MM.1S (cell line): ENCODE results near the gene CGAS.
"Not testable (repeated sequence)": the region's sequence is repeated elsewhere in the genome, so short reads cannot be mapped to it uniquely, and the experiment has no call there.

Experiments
- DNase-seq: peaks from one replicate; pipeline ENCODE4 v3.0.0-alpha.2; 2015
- H2AFZ ChIP-seq: fragments of 300-600 bp; sonication (generic); 2 replicates; pipeline ENCODE4 v1.6.0; 2016; ENCODE audit warnings: antibody characterized with exemption, low read length
- H3F3A ChIP-seq: fragments of 300-600 bp; sonication (generic); 2 replicates; pipeline ENCODE4 v1.6.1; 2016; ENCODE audit warnings: mild to moderate bottlenecking, antibody characterized with exemption, low read length, moderate library complexity, mixed read lengths; ENCODE audit not compliant: insufficient read depth
- H3K27ac ChIP-seq: fragments of 300-600 bp; sonication (generic); 2 replicates; pipeline ENCODE4 v1.5.1; 2016; ENCODE audit warnings: mild to moderate bottlenecking, low read length
- H3K27me3 ChIP-seq: fragments of 300-600 bp; sonication (generic); replicated peaks from 2 replicates; pipeline ENCODE4 v1.6.0; 2016; ENCODE audit warnings: low read length; ENCODE audit not compliant: insufficient read depth
- H3K36me3 ChIP-seq: fragments of 300-600 bp; sonication (generic); replicated peaks from 2 replicates; pipeline ENCODE4 v1.6.1; 2016; ENCODE audit warnings: mild to moderate bottlenecking, low read length, mixed read lengths; ENCODE audit not compliant: insufficient read depth
- H3K4me1 ChIP-seq: fragments of 300-600 bp; sonication (generic); 2 replicates; pipeline ENCODE4 v1.6.1; 2016; ENCODE audit warnings: low read length, mixed read lengths
- H3K4me2 ChIP-seq: fragments of 300-600 bp; sonication (generic); 2 replicates; pipeline ENCODE4 v1.6.0; 2016; ENCODE audit warnings: low read depth, low read length
- H3K4me3 ChIP-seq: fragments of 300-600 bp; sonication (generic); 2 replicates; pipeline ENCODE4 v1.5.1; 2016; ENCODE audit warnings: low read length, mixed read lengths
- H3K79me2 ChIP-seq: fragments of 300-600 bp; sonication (generic); 2 replicates; pipeline ENCODE4 v1.6.1; 2016; ENCODE audit warnings: mixed run types, low read length, mixed read lengths
- H3K9ac ChIP-seq: fragments of 300-600 bp; sonication (generic); 2 replicates; pipeline ENCODE4 v1.6.1; 2016; ENCODE audit warnings: low read length, mixed read lengths
- H3K9me2 ChIP-seq: fragments of 300-600 bp; sonication (generic); replicated peaks from 2 replicates; pipeline ENCODE4 v1.6.1; 2016; ENCODE audit warnings: mild to moderate bottlenecking, low read length, mixed read lengths; ENCODE audit not compliant: insufficient read depth
- H3K9me3 ChIP-seq: fragments of 300-600 bp; sonication (generic); replicated peaks from 2 replicates; pipeline ENCODE4 v1.6.1; 2016; ENCODE audit warnings: mild to moderate bottlenecking, low read length, mixed read lengths; ENCODE audit not compliant: insufficient read depth
- H4K20me1 ChIP-seq: fragments of 300-600 bp; sonication (generic); 2 replicates; pipeline ENCODE4 v1.6.1; 2016; ENCODE audit warnings: mild to moderate bottlenecking, low read length, moderate library complexity, mixed read lengths; ENCODE audit not compliant: insufficient read depth
- EZH2 ChIP-seq: fragments of 300-600 bp; sonication (generic); optimal IDR thresholded peaks from 2 replicates; pipeline ENCODE3; 2017; ENCODE audit warnings: low read depth, mild to moderate bottlenecking, antibody characterized with exemption, low read length, mixed read lengths
- EZH2phosphoT487 ChIP-seq: fragments of 300-600 bp; sonication (generic); IDR thresholded peaks from 2 replicates; pipeline ENCODE4 v1.6.1; 2018; ENCODE audit warnings: antibody characterized with exemption, low read length
- TF ChIP-seq, protein P1 (sequence below): fragments of 300-600 bp; sonication (generic); IDR thresholded peaks from 2 replicates; pipeline ENCODE4 v1.5.1; 2016; ENCODE audit warnings: antibody characterized with exemption, low read length, mixed read lengths

Gene CGAS

DNA sequence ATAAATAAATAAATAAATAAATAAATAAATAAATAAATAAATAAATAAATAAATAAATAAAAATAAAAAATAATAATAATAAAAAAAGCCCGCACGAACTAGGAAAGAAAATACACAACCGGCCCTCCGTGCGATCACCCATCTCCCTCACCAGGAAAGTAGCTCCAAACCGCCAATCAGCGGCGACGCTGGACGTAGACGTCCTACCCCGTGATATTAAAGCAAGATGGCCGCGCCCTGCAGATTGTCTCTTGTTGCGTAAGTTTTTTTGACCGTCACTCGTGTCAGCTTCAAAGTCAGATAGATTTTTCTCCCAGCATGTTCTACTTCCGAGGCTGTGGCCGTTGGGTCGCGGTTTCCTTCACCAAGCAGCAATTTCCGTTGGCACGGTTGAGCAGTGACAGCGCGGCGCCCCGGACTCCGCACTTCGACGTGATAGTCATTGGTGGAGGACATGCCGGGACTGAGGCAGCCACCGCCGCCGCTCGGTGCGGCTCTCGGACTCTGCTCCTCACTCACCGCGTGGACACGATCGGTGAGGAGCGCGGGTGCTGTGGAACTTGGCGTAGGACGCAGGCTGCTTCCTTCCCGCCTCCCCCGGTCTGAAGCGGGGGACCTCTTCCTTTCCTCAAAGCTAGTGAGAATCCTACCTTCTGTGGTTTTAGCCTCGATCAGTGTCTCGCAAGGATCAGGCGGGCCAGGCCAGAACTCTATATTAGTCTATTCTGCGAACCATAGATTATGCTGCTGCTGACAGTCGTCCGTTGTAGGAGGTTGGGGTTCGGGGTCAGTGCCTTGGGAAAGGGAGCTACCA lies 9.6 kb upstream of the CGAS start, which contains the start of gene MTO1:
Gene MTO1, plus strand, starts transcription at position 201 of the 814 bp plus-strand sequence. Its CDS starts 118 bp downstream, at position 319.
- H2AFZ ChIP-seq: peak within 1 kb of the TSS; percentile 86
- 0 out of 2 replicates have a peak, but pooled peaks cover 7% of the 10 kb centered on the region for H3K4me1 ChIP-seq
- peak within 1 kb of the TSS; percentile 95 for H3K27ac ChIP-seq
- no peaks in the 10 kb centered on the region for H4K20me1 ChIP-seq
- no peaks in the 10 kb centered on the region for H3K27me3 ChIP-seq
- H3K9me2 ChIP-seq: no peaks in the 10 kb centered on the region
- peak within 1 kb of the TSS; percentile 94 for H3K9ac ChIP-seq
- no peak for TF ChIP-seq EZH2phosphoT487
- TF ChIP-seq, protein P1, sequence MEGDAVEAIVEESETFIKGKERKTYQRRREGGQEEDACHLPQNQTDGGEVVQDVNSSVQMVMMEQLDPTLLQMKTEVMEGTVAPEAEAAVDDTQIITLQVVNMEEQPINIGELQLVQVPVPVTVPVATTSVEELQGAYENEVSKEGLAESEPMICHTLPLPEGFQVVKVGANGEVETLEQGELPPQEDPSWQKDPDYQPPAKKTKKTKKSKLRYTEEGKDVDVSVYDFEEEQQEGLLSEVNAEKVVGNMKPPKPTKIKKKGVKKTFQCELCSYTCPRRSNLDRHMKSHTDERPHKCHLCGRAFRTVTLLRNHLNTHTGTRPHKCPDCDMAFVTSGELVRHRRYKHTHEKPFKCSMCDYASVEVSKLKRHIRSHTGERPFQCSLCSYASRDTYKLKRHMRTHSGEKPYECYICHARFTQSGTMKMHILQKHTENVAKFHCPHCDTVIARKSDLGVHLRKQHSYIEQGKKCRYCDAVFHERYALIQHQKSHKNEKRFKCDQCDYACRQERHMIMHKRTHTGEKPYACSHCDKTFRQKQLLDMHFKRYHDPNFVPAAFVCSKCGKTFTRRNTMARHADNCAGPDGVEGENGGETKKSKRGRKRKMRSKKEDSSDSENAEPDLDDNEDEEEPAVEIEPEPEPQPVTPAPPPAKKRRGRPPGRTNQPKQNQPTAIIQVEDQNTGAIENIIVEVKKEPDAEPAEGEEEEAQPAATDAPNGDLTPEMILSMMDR: no peak
- no peak for TF ChIP-seq EZH2
- peaks cover 11% of the 10 kb centered on the region for H3F3A ChIP-seq
- DNase-seq: peak; percentile 90
- H3K4me2 ChIP-seq: peak within 1 kb of the TSS; percentile 74
- peaks cover 49% of the 10 kb centered on the region for H3K79me2 ChIP-seq
- H3K4me3 ChIP-seq: peak within 1 kb of the TSS; percentile 99
- H3K36me3 ChIP-seq: no peaks in the 10 kb centered on the region; the same call in 1 of the 2 replicates
- H3K9me3 ChIP-seq: no peaks in the 10 kb centered on the region

DNA sequence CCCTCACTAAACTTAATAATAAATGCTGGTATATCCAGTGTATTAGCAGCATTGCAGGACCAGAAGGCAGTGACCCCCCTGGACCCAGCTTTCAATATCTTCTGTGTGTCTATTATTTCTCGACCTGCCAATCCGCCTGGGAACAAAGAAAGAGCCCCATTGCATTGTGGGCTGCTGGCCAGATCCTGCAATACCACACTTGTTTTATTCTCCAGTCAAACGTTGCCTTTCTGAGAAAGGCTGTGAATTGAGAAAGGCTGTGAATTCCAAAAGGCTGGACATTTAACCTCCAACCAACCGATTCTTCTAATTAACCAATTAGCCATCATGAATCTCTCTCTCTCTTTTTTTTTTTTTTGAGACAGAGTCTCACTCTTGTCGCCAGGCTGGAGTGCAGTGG lies 8.0 kb upstream of the CGAS start:
- H3K9me2 ChIP-seq: no peaks in the 10 kb centered on the region
- TF ChIP-seq EZH2phosphoT487: no peak
- TF ChIP-seq, protein P1: no peak
- TF ChIP-seq EZH2: no peak
- no peaks in the 10 kb centered on the region for H4K20me1 ChIP-seq
- H3F3A ChIP-seq: peaks cover 19% of the 10 kb centered on the region
- H3K4me3 ChIP-seq: no peak overlapping the region
- H3K27me3 ChIP-seq: no peaks in the 10 kb centered on the region
- no peak overlapping the region for H3K9ac ChIP-seq
- H3K36me3 ChIP-seq: no peaks in the 10 kb centered on the region
- no peak overlapping the region for H3K27ac ChIP-seq
- H3K79me2 ChIP-seq: peaks cover 33% of the 10 kb centered on the region
- no peak overlapping the region for H3K4me2 ChIP-seq
- no peak overlapping the region for H2AFZ ChIP-seq
- peaks cover 14% of the 10 kb centered on the region for H3K4me1 ChIP-seq
- no peaks in the 10 kb centered on the region for H3K9me3 ChIP-seq
- DNase-seq: no peak

DNA sequence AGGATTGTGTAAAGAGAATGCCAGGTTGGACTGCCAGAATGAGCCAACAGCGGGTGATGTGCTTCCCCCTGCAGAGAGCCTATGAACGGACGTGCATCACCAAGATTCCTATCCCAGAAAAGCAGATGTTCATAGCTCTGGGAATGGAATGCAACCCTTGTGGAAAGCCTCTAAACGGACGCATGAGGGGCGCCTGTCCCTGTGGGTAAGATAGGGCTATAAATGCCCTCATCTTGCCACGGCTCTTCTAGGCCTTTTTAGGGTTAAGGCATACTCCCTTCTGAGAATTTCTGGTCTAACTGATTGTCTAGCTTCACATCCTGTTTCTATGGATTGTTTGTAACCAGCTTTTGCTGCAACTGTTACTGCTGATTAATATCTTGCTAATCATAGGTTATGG lies 7.4 kb upstream of the CGAS start:
- not testable (repeated sequence) for H3K9ac ChIP-seq, H4K20me1 ChIP-seq, H3K27me3 ChIP-seq, H3K9me2 ChIP-seq, H3K4me2 ChIP-seq, H2AFZ ChIP-seq, H3K4me3 ChIP-seq, DNase-seq, H3K9me3 ChIP-seq, H3K36me3 ChIP-seq, H3K27ac ChIP-seq
- Histone ChIP-seq H3K79me2 (peaks cover 27% of the 10 kb centered on the region), H3F3A (peaks cover 23% of the 10 kb centered on the region), H3K4me1 (peaks cover 14% of the 10 kb centered on the region)
